Activated CD4-positive, alpha-beta T cell treated with anti-CD3 and anti-CD28 coated beads, Interleukin-2, amount 10 ng/mL, durations not matched to agents 24 days and 14 days (primary cell): ENCODE measurements around the gene TNPO1. TPM values are rescaled to one million over a fixed set of nuclear protein-coding genes. Genes with fewer than 3 reads are reported as not detected.
A peak's percentile ranks its signal among the peaks of the same experiment; 100 is the strongest.

Source experiments
- DNase-seq: peaks from one replicate; pipeline ENCODE4 v3.0.0; 2022
- H3K27ac Mint-ChIP-seq: one replicate; pipeline ENCODE4 v1.8.0; 2022; ENCODE audit warnings: mild to moderate bottlenecking, mixed read lengths
- H3K27me3 Mint-ChIP-seq: one replicate; pipeline ENCODE4 v1.8.0; 2022; ENCODE audit warnings: mixed read lengths
- H3K36me3 Mint-ChIP-seq: one replicate; pipeline ENCODE4 v1.8.0; 2022; ENCODE audit warnings: low read depth, mild to moderate bottlenecking, mixed read lengths
- H3K4me1 Mint-ChIP-seq: one replicate; pipeline ENCODE4 v1.8.0; 2021; ENCODE audit warnings: mixed read lengths
- H3K4me3 Mint-ChIP-seq: one replicate; pipeline ENCODE4 v1.8.0; 2022; ENCODE audit warnings: mild to moderate bottlenecking, moderate library complexity, mixed read lengths
- H3K9me3 Mint-ChIP-seq: one replicate; pipeline ENCODE4 v1.8.0; 2021; ENCODE audit warnings: mixed read lengths
- intact Hi-C: fragments of 100-400 bp; cut with micrococcal nuclease; formaldehyde crosslinking; loops from one replicate; pipeline ENCODE4 v1.15.1; 2023
- total RNA-seq: library from RNA; stranded (reverse); gene quantifications from 2 replicates; pipeline ENCODE4 v1.2.3, GENCODE V29; 2022

The TNPO1 gene
- total RNA-seq, 1 donor from 2014 or later, result 138 TPM

GRCh38 chr5:72937517-72938061, 121.1 kb downstream of the TNPO1 start:
- H3K27me3 Mint-ChIP-seq, result peaks cover 36% of the 10 kb centered on the region
- DNase-seq, result no peak
- intact Hi-C loops, result no loop called here
- no peaks in the 10 kb centered on the region for H3K36me3 Mint-ChIP-seq
- H3K9me3 Mint-ChIP-seq, result no peaks in the 10 kb centered on the region
- H3K4me1 Mint-ChIP-seq, result no peaks in the 10 kb centered on the region
- H3K4me3 Mint-ChIP-seq, result no peak overlapping the region
- no peak overlapping the region for H3K27ac Mint-ChIP-seq

- Mint-ChIP-seq H3K4me3 (no peak overlapping the region), H3K27ac (no peak overlapping the region), H3K9me3 (no peaks in the 10 kb centered on the region), H3K27me3 (peaks cover 32% of the 10 kb centered on the region), H3K4me1 (no peaks in the 10 kb centered on the region), H3K36me3 (no peaks in the 10 kb centered on the region)
- DNase-seq, result no peak
- intact Hi-C loops, result no loop called here
These were observed 121.7 kb downstream of the TNPO1 start for GRCh38 chr5:72938206-72938605.

- Mint-ChIP-seq H3K27me3 (peaks cover 29% of the 10 kb centered on the region), H3K36me3 (no peaks in the 10 kb centered on the region), H3K4me1 (no peaks in the 10 kb centered on the region), H3K27ac (no peak overlapping the region), H3K4me3 (no peak overlapping the region), H3K9me3 (no peaks in the 10 kb centered on the region)
- no peak for DNase-seq
- intact Hi-C loops, result no loop called here
These were observed 123.6 kb downstream of the TNPO1 start for GRCh38 chr5:72940082-72940481.

GRCh38 chr5:72943307-72943706, 126.8 kb downstream of the TNPO1 start:
- Mint-ChIP-seq H3K4me1 (no peaks in the 10 kb centered on the region), H3K36me3 (no peaks in the 10 kb centered on the region), H3K9me3 (no peaks in the 10 kb centered on the region), H3K27me3 (peaks cover 29% of the 10 kb centered on the region), H3K4me3 (no peak overlapping the region), H3K27ac (no peak overlapping the region)
- intact Hi-C loops, result no loop called here
- no peak for DNase-seq

GRCh38 chr5:72947498-72947897, 131.0 kb downstream of the TNPO1 start:
- Mint-ChIP-seq H3K36me3 (no peaks in the 10 kb centered on the region), H3K27me3 (peaks cover 38% of the 10 kb centered on the region), H3K4me3 (no peak overlapping the region), H3K4me1 (no peaks in the 10 kb centered on the region), H3K27ac (no peak overlapping the region), H3K9me3 (no peaks in the 10 kb centered on the region)
- intact Hi-C loops, result no loop called here
- DNase-seq, result no peak

GRCh38 chr5:72949481-72949880, 133.0 kb downstream of the TNPO1 start:
- Mint-ChIP-seq H3K27me3 (peaks cover 46% of the 10 kb centered on the region), H3K4me1 (no peaks in the 10 kb centered on the region), H3K4me3 (no peak overlapping the region), H3K27ac (no peak overlapping the region), H3K36me3 (no peaks in the 10 kb centered on the region), H3K9me3 (no peaks in the 10 kb centered on the region)
- no peak for DNase-seq
- intact Hi-C loops, result no loop called here

- H3K4me1 Mint-ChIP-seq, result peaks cover 13% of the 10 kb centered on the region
- peaks cover 53% of the 10 kb centered on the region for H3K27me3 Mint-ChIP-seq
- no peaks in the 10 kb centered on the region for H3K36me3 Mint-ChIP-seq
- intact Hi-C loops, result no loop called here
- no peak overlapping the region for H3K4me3 Mint-ChIP-seq
- no peak overlapping the region for H3K27ac Mint-ChIP-seq
- H3K9me3 Mint-ChIP-seq, result no peaks in the 10 kb centered on the region
- no peak for DNase-seq
These were observed 135.4 kb downstream of the TNPO1 start for GRCh38 chr5:72951671-72952468.

- H3K27ac Mint-ChIP-seq, result no peak overlapping the region
- peaks cover 13% of the 10 kb centered on the region for H3K4me1 Mint-ChIP-seq
- no peak for DNase-seq
- H3K27me3 Mint-ChIP-seq, result peaks cover 60% of the 10 kb centered on the region
- no peaks in the 10 kb centered on the region for H3K9me3 Mint-ChIP-seq
- H3K4me3 Mint-ChIP-seq, result peak overlapping the region; percentile 90
- intact Hi-C loops, result loop anchor here (2.0 kb wide), 1 partner anchor 206 kb away; no protein-coding TSS in a partner anchor
- no peaks in the 10 kb centered on the region for H3K36me3 Mint-ChIP-seq
These were observed 137.9 kb downstream of the TNPO1 start for GRCh38 chr5:72954389-72954788.

GRCh38 chr5:72955143-72955767, 138.8 kb downstream of the TNPO1 start:
- Mint-ChIP-seq H3K27ac (peak overlapping the region; percentile 85), H3K4me1 (peaks cover 13% of the 10 kb centered on the region), H3K4me3 (peak overlapping the region; percentile 90), H3K27me3 (peaks cover 62% of the 10 kb centered on the region), H3K36me3 (no peaks in the 10 kb centered on the region), H3K9me3 (no peaks in the 10 kb centered on the region)
- intact Hi-C loops, result loop anchor here (1.0 to 5.0 kb wide), 5 partner anchors 138 to 492 kb away; partner anchors contain the start of genes FOXD1 and TNPO1
- DNase-seq, result peak; percentile 40

GRCh38 chr5:72955768-72956323, 139.4 kb downstream of the TNPO1 start, which contains the start of gene FCHO2:
TSS of gene FCHO2 (plus strand) at chr5:72956041. CDS start at chr5:72956097, 56 bp downstream.
- H3K27me3 Mint-ChIP-seq, result peaks cover 60% of the 10 kb centered on the region
- H3K4me1 Mint-ChIP-seq, result peaks cover 13% of the 10 kb centered on the region
- H3K9me3 Mint-ChIP-seq, result no peaks in the 10 kb centered on the region
- H3K27ac Mint-ChIP-seq, result peak within 1 kb of the TSS; percentile 85
- peak; percentile 98 for DNase-seq
- H3K4me3 Mint-ChIP-seq, result peak within 1 kb of the TSS; percentile 90
- no peaks in the 10 kb centered on the region for H3K36me3 Mint-ChIP-seq
- intact Hi-C loops, result loop anchor here (1.0 to 5.0 kb wide), 6 partner anchors 107 to 491 kb away; partner anchors contain the start of genes FOXD1 and TNPO1

- peaks cover 13% of the 10 kb centered on the region for H3K4me1 Mint-ChIP-seq
- H3K9me3 Mint-ChIP-seq, result no peaks in the 10 kb centered on the region
- peak overlapping the region; percentile 15 for H3K27ac Mint-ChIP-seq
- no peaks in the 10 kb centered on the region for H3K36me3 Mint-ChIP-seq
- intact Hi-C loops, result loop anchor here (2.0 to 5.0 kb wide), 4 partner anchors 108 to 491 kb away; partner anchors contain the start of genes FOXD1 and TNPO1
- peak; percentile 76 for DNase-seq
- H3K4me3 Mint-ChIP-seq, result peak overlapping the region; percentile 80
- H3K27me3 Mint-ChIP-seq, result peaks cover 55% of the 10 kb centered on the region
These were observed 140.1 kb downstream of the TNPO1 start for GRCh38 chr5:72956324-72957140.

- intact Hi-C loops, result loop anchor here (2.0 to 5.0 kb wide), 4 partner anchors 109 to 490 kb away; partner anchors contain the start of genes FOXD1 and TNPO1
These were observed 140.9 kb downstream of the TNPO1 start for GRCh38 chr5:72957337-72957736.

GRCh38 chr5:72959257-72959656, 142.8 kb downstream of the TNPO1 start:
- Mint-ChIP-seq H3K27me3 (peaks cover 48% of the 10 kb centered on the region), H3K27ac (no peak overlapping the region), H3K4me3 (no peak overlapping the region), H3K9me3 (no peaks in the 10 kb centered on the region), H3K4me1 (peaks cover 13% of the 10 kb centered on the region), H3K36me3 (no peaks in the 10 kb centered on the region)
- no peak for DNase-seq
- intact Hi-C loops, result loop anchor here (5.0 kb wide), 3 partner anchors 142 to 488 kb away; partner anchors contain the start of genes FOXD1 and TNPO1

More at GRCh38 chr5:72957337-72957736, 140.9 kb downstream of the TNPO1 start:
- Mint-ChIP-seq H3K27me3 (peaks cover 52% of the 10 kb centered on the region), H3K4me3 (no peak overlapping the region), H3K4me1 (peaks cover 13% of the 10 kb centered on the region), H3K9me3 (no peaks in the 10 kb centered on the region), H3K27ac (no peak overlapping the region), H3K36me3 (no peaks in the 10 kb centered on the region)
- no peak for DNase-seq
